AG10803 (cell line): Measurements from ENCODE around the gene CCSER1.

ENCODE experiments used
- DNase-seq: peaks from one replicate; pipeline ENCODE4 v3.0.0; 2010; ENCODE audit warnings: low read depth
- H3K4me3 ChIP-seq: 2 replicates; pipeline ENCODE4 v1.5.1; 2011; ENCODE audit warnings: mild to moderate bottlenecking, low read length, control low read depth
- TF ChIP-seq, protein P1 (sequence below): conservative IDR thresholded peaks from 2 replicates; pipeline ENCODE4 v1.5.1; 2011; ENCODE audit warnings: mild to moderate bottlenecking, low read length, control low read depth, inconsistent platforms

CCSER1 gene

DNA sequence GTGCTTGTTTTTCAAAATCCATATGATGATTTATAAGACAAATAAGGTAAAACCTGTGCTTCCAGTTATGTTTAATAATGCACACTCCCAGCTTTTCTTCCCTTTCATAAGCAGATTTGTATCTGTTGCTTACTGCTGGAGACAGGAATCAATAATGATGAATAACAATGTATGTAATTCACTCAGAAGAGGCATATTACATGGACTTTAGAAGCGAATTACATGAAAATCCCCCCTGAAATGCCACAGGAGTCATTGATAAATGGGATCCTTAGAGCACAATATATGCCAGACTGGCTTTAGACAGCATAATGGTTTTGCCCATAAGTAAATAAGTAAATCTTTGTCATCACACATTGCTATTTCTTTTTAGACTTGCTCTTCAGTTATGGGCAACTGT is 892.3 kb downstream of the CCSER1 start:
- no peak overlapping the region for H3K4me3 ChIP-seq
- TF ChIP-seq, protein P1, sequence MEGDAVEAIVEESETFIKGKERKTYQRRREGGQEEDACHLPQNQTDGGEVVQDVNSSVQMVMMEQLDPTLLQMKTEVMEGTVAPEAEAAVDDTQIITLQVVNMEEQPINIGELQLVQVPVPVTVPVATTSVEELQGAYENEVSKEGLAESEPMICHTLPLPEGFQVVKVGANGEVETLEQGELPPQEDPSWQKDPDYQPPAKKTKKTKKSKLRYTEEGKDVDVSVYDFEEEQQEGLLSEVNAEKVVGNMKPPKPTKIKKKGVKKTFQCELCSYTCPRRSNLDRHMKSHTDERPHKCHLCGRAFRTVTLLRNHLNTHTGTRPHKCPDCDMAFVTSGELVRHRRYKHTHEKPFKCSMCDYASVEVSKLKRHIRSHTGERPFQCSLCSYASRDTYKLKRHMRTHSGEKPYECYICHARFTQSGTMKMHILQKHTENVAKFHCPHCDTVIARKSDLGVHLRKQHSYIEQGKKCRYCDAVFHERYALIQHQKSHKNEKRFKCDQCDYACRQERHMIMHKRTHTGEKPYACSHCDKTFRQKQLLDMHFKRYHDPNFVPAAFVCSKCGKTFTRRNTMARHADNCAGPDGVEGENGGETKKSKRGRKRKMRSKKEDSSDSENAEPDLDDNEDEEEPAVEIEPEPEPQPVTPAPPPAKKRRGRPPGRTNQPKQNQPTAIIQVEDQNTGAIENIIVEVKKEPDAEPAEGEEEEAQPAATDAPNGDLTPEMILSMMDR = no peak
- no peak for DNase-seq

GRCh38 chr4:91025241-91026148 is 898.3 kb downstream of the CCSER1 start:
- no peak for DNase-seq

DNA sequence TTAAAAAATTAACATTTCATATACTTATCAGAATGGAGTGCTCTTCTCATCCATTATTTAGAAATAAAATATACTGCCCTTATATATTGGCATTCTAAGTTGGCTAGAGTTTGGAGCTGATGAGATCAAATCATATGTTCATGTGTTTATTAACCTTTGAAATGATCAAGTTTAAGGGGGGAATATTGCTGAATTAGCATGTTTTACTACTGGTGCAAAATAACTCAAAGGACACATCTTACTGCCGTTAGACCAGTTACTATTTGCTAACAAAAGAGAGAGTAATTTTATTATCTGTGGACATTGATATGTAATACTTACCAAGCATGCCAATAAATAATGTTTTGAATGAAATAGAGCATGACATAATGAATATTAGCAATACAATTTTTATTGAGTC is 901.0 kb downstream of the CCSER1 start:
- H3K4me3 ChIP-seq = no peak overlapping the region
- TF ChIP-seq, protein P1 = no peak
- no peak for DNase-seq

More at GRCh38 chr4:91025241-91026148, 898.3 kb downstream of the CCSER1 start:
- TF ChIP-seq, protein P1 = no peak
- no peak overlapping the region for H3K4me3 ChIP-seq

GRCh38 chr4:91031761-91032160 is 904.6 kb downstream of the CCSER1 start:
- TF ChIP-seq, protein P1 = no peak
- no peak overlapping the region for H3K4me3 ChIP-seq
- DNase-seq = no peak

DNA sequence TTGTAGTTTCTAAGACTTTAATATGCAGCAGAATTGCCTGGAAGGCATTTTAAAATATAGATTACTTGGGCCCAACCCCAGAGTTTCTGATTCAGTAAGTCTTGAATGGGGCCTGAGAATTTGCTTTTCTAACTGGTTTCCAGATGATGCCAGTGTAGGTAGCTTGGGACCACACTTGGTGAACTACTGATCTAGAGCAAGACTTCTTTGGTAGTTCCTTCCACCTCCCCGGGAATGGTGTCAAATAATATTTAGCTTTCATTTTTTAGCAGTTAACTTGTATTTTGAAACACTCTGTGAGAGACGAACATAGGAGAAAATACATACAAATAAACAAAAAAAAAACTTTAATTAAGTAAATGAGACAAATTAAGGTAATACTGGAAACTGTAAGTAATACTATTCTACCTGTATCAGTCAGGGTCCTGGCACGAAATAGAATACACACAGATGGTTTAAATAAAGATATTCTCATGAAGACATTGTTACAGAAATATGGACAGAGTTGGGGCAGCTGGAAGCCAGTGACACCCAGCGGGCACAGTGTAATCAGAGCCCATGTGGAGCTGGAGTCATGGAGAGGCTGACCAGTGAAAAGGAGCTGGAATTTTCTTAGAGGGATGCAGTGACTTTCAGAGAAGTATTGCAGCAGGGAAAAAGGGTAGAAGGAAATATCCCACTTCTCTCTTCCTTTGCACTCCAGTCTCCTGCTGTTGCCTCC is 905.7 kb downstream of the CCSER1 start:
- no peak overlapping the region for H3K4me3 ChIP-seq
- TF ChIP-seq, protein P1 = no peak
- DNase-seq = no peak

DNA sequence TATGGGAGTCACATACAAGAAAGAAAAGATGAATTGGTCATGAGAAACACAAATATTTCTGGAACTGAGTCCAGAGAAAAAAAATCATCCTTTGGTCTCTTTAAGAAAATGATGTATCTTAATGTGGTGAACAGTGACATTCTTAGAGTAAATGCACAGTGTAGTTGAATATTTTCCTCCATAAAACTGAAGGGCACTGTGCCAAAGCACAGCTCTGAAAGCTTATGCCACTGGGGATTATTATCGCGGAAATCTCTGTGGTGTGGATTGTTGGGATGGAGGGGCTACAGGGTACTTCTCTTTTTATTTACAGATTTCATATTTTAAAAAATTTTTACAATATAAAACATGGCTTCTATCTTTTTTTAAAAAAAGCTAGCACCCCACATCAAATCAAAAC is 908.1 kb downstream of the CCSER1 start:
- no peak for DNase-seq

More for the DNA sequence above, 908.1 kb downstream of the CCSER1 start:
- TF ChIP-seq, protein P1 = no peak
- no peak overlapping the region for H3K4me3 ChIP-seq
